Peyer's patch (tissue), 4 donors: ENCODE results near the gene EYS.

Experiments
- CTCF ChIP-seq, 6 experiments: fragments of 450-650 bp in 4 of 6; fragments of 200-600 bp in 2 of 6; sonication (generic) in 1 of 6; IDR thresholded peaks; one replicate each; pipeline ENCODE4 v1.5.1; 2017 to 2019; ENCODE audit warnings: antibody characterized with exemption in 6 of 6, mild to moderate bottlenecking in 3 of 6, moderate library complexity in 1 of 6
- POLR2A ChIP-seq, 2 donors: fragments of 450-650 bp; IDR thresholded peaks; one replicate each; pipeline ENCODE4 v1.5.1; 2017; ENCODE audit warnings: antibody characterized with exemption in 2 of 2, mild to moderate bottlenecking in 2 of 2, moderate library complexity in 2 of 2

GRCh38 chr6:63985223-63985622 is 1721.8 kb downstream of the EYS start:
- TF ChIP-seq CTCF (IDR thresholded peaks at IDR 0.05), result no peak
- TF ChIP-seq POLR2A (IDR thresholded peaks at IDR 0.05), result no peak
